Heart right ventricle (tissue), 16 donors: Measurements from ENCODE around the gene TCP10L. TPM values are rescaled to one million over a fixed set of nuclear protein-coding genes. Genes with fewer than 3 reads are reported as not detected.

ENCODE experiments used
- ATAC-seq, 8 donors: fragments of 200-7000 bp; cut with Tn5 transposase; one replicate each; pipeline ENCODE4 v1.9.1; 2020; ENCODE audit warnings: mild to moderate bottlenecking in 8 of 8, moderate library complexity in 8 of 8, moderate number of reproducible peaks in 1 of 8
- DNase-seq, 2 donors: peaks; one replicate each; pipeline ENCODE4 v3.0.0-alpha.2; 2020
- H3K27ac ChIP-seq, 10 donors: fragments of 200-600 bp; sonication (generic) in 2 of 10; one replicate each; pipeline versions ENCODE4 v1.5.0 to v1.8.0; 2020 to 2022; ENCODE audit warnings: mild to moderate bottlenecking in 3 of 10
- H3K27me3 ChIP-seq, 7 donors: fragments of 200-600 bp; one replicate each; pipeline ENCODE4 v1.8.0; 2021 to 2022; ENCODE audit warnings: mild to moderate bottlenecking in 2 of 7
- H3K36me3 ChIP-seq, 9 donors: fragments of 200-600 bp; sonication (generic) in 1 of 9; one replicate each; pipeline versions ENCODE4 v1.5.0 to v1.8.0; 2020 to 2022; ENCODE audit warnings: mild to moderate bottlenecking in 2 of 9
- H3K4me1 ChIP-seq, 9 donors: fragments of 200-600 bp; sonication (generic) in 1 of 9; one replicate each; pipeline versions ENCODE4 v1.5.0 to v1.8.0; 2020 to 2022; ENCODE audit warnings: mild to moderate bottlenecking in 4 of 9
- H3K4me3 ChIP-seq, 10 donors: fragments of 200-600 bp; sonication (generic) in 2 of 10; one replicate each; pipeline versions ENCODE4 v1.5.0 to v1.8.0; 2020 to 2022; ENCODE audit warnings: mild to moderate bottlenecking in 7 of 10, moderate library complexity in 2 of 10
- H3K9me3 ChIP-seq, 11 donors: fragments of 200-600 bp in 10 of 11; sonication (generic) in 2 of 11; one replicate each; pipeline versions ENCODE4 v1.5.0 to v1.8.0; 2013 to 2022; ENCODE audit warnings: mild to moderate bottlenecking in 2 of 11, control low read depth in 1 of 11, moderate library complexity in 1 of 11
- CTCF ChIP-seq, 9 donors: fragments of 200-600 bp; sonication (generic) in 2 of 9; IDR thresholded peaks; one replicate each; pipeline versions ENCODE4 v1.5.0 to v1.8.0; 2021 to 2022; ENCODE audit warnings: antibody characterized with exemption in 9 of 9, mild to moderate bottlenecking in 5 of 9, moderate library complexity in 1 of 9
- WGBS, 2 donors: extraction: QIAGEN DNeasy Blood & Tissue Kit; methylation state at CpG; one replicate each; pipeline ENCODE4 v1.1.7; 2013; ENCODE audit warnings: inconsistent platforms in 1 of 2; 5-methylcytosine and 5-hydroxymethylcytosine counted together
- intact Hi-C, 10 donors: fragments of 100-400 bp; cut with DNase I; formaldehyde crosslinking; loops; one replicate each; pipeline versions ENCODE4 v1.11.1 to v1.14.2; 2022
- polyA plus RNA-seq, 2 donors: library from polyadenylated mRNA; stranded (reverse); fragments of 200-250 nt; gene quantifications; one replicate each; pipeline ENCODE4 v1.2.3, GENCODE V29; 2013
- total RNA-seq, 10 donors: library from RNA; stranded (reverse); fragmentation: NEBNext Ultra II Directional in 3 of 10; extraction: Animal tissue kit (Norgen Biotek cat#: 25700) in 3 of 10; gene quantifications; one replicate each; pipeline versions ENCODE4 v1.2.1 to v1.2.4, GENCODE V29; 2021 to 2023
- donor health status: Arrhythmogenic right ventricular cardiomyopathy.
- donor health status: ischemic (EF 13 %, LVEDD 7.1; RV severe dilation, severe dysfunction).
- donor health status: healthy with polysubstance abuse.
- donor health status: DM: no; HTN: yes; CAD: no.
- donor health status: DM: no; HTN: no; CAD: no.
- donor health status: ischemic (EF 25% LVEDD 6.9; RV normal size, moderate dysfunction).
- donor health status: ischemic (EF 25% LVEDD 5.7; RV mildly dilated, moderate dysfunction).
- donor health status: healthy.
- donor health status: DM: yes; HTN: yes; CAD: no.
- donor health status: Ischemic cardiomyopathy.
- donor health status: ischemic (EF 35%, LVEDD 5.7; RV mildly dilated, moderate dysfunction).
- donor health status: nonischemic (EF 11% LVEDD 7.7; RV severe dilation, severe dysfunction).
- donor health status: DM: yes; HTN: yes; CAD: no.
- donor health status: PGD.
- donor health status: ischemic (EF 29% LVEDD 5.4; RV normal size, mild dysfunction).
- donor health status: nonischemic (EF 23%, LVEDD 6.1; RV moderate dilation, normal function).

Gene TCP10L
- total and polyA plus RNA-seq, 12 donors, result 1.4 to 3.8 (median 2.4) TPM

GRCh38 chr21:32569261-32570230, 15.8 kb downstream of the TCP10L start:
- WGBS, 2 donors, result 5 to 6% methylated on average over 61 of the region's 61 CpGs
- DNase-seq (peak; percentile 64 to 82), ATAC-seq (peak; percentile 90 to 96 (median 92))
- Histone ChIP-seq H3K9me3 (peaks cover 0 to 10% (median 0%) of the 10 kb centered on the region in 11 donors), H3K4me3 (peak overlapping the region; percentile 30 to 72 (median 62)), H3K27ac (peak overlapping the region in 9 of 10 donors; percentile 54 to 90 (median 83)), H3K4me1 (peaks cover 0 to 18% (median 9%) of the 10 kb centered on the region in 9 donors), H3K27me3 (no peaks in the 10 kb centered on the region), H3K36me3 (no peaks in the 10 kb centered on the region)
- intact Hi-C loops, result loop anchor here in 8 of 10 donors (2.0 to 10.0 kb wide), 5 partner anchors 157 to 167 kb away; partner anchors contain the start of gene EVA1C (in 1 of the 8)
- peak; percentile 67 to 91 (median 84) for TF ChIP-seq CTCF (IDR thresholded peaks at IDR 0.05)

- WGBS, 2 donors, result 92 to 96% methylated on average over 8 of the region's 8 CpGs
- no peak overlapping the region for H3K27ac ChIP-seq
Measured at GRCh38 chr21:32567626-32568025, 17.7 kb downstream of the TCP10L start.

GRCh38 chr21:32566741-32567389, 18.5 kb downstream of the TCP10L start:
- 87 to 89% methylated on average over 5 of the region's 5 CpGs for WGBS, 2 donors
- ATAC-seq (peak in 1 of 8 donors; percentile 19), DNase-seq (no peak)
- Histone ChIP-seq H3K4me3 (no peak overlapping the region), H3K36me3 (no peaks in the 10 kb centered on the region), H3K4me1 (peaks cover 0 to 30% (median 9%) of the 10 kb centered on the region in 9 donors), H3K27me3 (no peaks in the 10 kb centered on the region), H3K27ac (no peak overlapping the region), H3K9me3 (peaks cover 0 to 16% (median 0%) of the 10 kb centered on the region in 11 donors)
- no peak for TF ChIP-seq CTCF (IDR thresholded peaks at IDR 0.05)
- intact Hi-C loops, result loop anchor here in 1 of 10 donors (5.0 kb wide), 1 partner anchor 155 kb away; the partner anchor contains the start of gene EVA1C

More at GRCh38 chr21:32567626-32568025, 17.7 kb downstream of the TCP10L start:
- intact Hi-C loops, result loop anchor here in 5 of 10 donors (2.0 to 5.0 kb wide), 3 partner anchors 155 to 165 kb away; partner anchors contain the start of gene EVA1C (in 1 of the 5)
- ATAC-seq (no peak), DNase-seq (no peak)
- no peaks in the 10 kb centered on the region for H3K36me3 ChIP-seq
- no peaks in the 10 kb centered on the region for H3K27me3 ChIP-seq
- no peak overlapping the region for H3K4me3 ChIP-seq
- TF ChIP-seq CTCF (IDR thresholded peaks at IDR 0.05), result no peak
- peaks cover 0 to 22% (median 9%) of the 10 kb centered on the region in 9 donors for H3K4me1 ChIP-seq
- peaks cover 0 to 16% (median 0%) of the 10 kb centered on the region in 11 donors for H3K9me3 ChIP-seq
